ENCODE data around the gene TCEANC. TPM values are rescaled to one million over a fixed set of nuclear protein-coding genes. Genes with fewer than 3 reads are reported as not detected.

Gene TCEANC
- total and polyA plus RNA-seq, 2 of the 4 experiments (the other 2 are of a cell fraction) = 0.99 to 2.5 TPM

DNA sequence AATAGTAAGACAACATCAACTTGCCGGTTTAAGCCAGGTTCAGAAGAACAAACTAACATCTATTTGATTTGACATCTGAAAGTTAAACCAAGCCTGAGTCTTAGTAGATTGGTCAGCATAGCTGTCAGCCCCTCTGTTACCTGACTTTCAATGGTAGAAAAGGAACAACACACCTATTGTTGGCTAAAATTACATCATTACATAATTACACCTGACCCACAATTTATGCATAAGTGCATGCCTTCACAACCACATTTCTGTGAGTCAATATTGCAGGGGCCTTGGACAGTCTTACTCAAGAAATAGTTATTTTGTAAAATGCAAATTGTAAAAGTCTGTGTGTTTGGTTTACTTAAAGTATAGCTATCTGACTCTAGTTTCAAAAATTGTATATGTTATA lies 47.3 kb upstream of the TCEANC start:
- Histone ChIP-seq H3K4me3 (ENCODE audit: insufficient read depth, low read depth, low read length) (no peak overlapping the region), H2BK5ac (ENCODE audit: low read depth, low read length, poor library complexity, severe bottlenecking) (no peak overlapping the region), H4K20me1 (ENCODE audit: insufficient read depth, low read length) (no peaks in the 10 kb centered on the region), H3K14ac (replicated peaks; ENCODE audit: low read depth, low read length) (no peak overlapping the region), H2AFZ (replicated peaks; ENCODE audit: low read length, poor library complexity) (no peak overlapping the region), H2BK20ac (ENCODE audit: low read depth, low read length) (no peak overlapping the region), H2BK15ac (ENCODE audit: low read depth, low read length) (no peak overlapping the region), H4K8ac (ENCODE audit: low read depth in 2 of 2, low read length in 2 of 2) (no peak overlapping the region), H3K23ac (ENCODE audit: low read depth, low read length) (no peak overlapping the region), H3K36me3 (ENCODE audit: control insufficient read depth, insufficient read depth, low read length) (no peaks in the 10 kb centered on the region), H3K18ac (ENCODE audit: low read depth, low read length) (no peak overlapping the region), H4K5ac (ENCODE audit: low read depth, low read length) (no peak overlapping the region), H3K9me1 (ENCODE audit: insufficient read depth, low read length) (no peaks in the 10 kb centered on the region), H3K79me1 (ENCODE audit: low read depth in 1 of 2, low read length in 2 of 2) (no peaks in the 10 kb centered on the region), H3K27me3 (ENCODE audit: control insufficient read depth, insufficient read depth, low read length) (peaks cover 15% of the 10 kb centered on the region), H2AK9ac (replicated peaks; ENCODE audit: low read depth, low read length, poor library complexity) (no peak overlapping the region), H3K9me3 (ENCODE audit: control insufficient read depth, insufficient read depth, low read length) (no peaks in the 10 kb centered on the region), H2AK5ac (ENCODE audit: low read depth, low read length) (no peak overlapping the region), H3K27ac (ENCODE audit: insufficient read depth, low read length) (no peak overlapping the region), H2BK120ac (ENCODE audit: low read depth, low read length) (no peak overlapping the region), H3K9ac (ENCODE audit: low read depth, low read length) (no peak overlapping the region), H3K4ac (ENCODE audit: low read depth, low read length) (no peak overlapping the region), H3K4me2 (ENCODE audit: low read depth, low read length) (no peak overlapping the region), H3K4me1 (ENCODE audit: control insufficient read depth, insufficient read depth, low read length) (no peaks in the 10 kb centered on the region), H4K91ac (ENCODE audit: insufficient read depth, low read depth, low read length) (no peak overlapping the region), H3K56ac (ENCODE audit: extremely low read depth, insufficient read depth, low read length) (no peak overlapping the region)
- in situ Hi-C loops (cut with MboI; ENCODE audit: low sequenced_read_pairs) (no loop called here), dilution Hi-C loops (cut with HindIII; ENCODE audit: low sequenced_read_pairs, unreplicated experiment) (no loop called here), intact Hi-C loops (cut with micrococcal nuclease) (no loop called here)
- TF ChIP-seq, protein P1, sequence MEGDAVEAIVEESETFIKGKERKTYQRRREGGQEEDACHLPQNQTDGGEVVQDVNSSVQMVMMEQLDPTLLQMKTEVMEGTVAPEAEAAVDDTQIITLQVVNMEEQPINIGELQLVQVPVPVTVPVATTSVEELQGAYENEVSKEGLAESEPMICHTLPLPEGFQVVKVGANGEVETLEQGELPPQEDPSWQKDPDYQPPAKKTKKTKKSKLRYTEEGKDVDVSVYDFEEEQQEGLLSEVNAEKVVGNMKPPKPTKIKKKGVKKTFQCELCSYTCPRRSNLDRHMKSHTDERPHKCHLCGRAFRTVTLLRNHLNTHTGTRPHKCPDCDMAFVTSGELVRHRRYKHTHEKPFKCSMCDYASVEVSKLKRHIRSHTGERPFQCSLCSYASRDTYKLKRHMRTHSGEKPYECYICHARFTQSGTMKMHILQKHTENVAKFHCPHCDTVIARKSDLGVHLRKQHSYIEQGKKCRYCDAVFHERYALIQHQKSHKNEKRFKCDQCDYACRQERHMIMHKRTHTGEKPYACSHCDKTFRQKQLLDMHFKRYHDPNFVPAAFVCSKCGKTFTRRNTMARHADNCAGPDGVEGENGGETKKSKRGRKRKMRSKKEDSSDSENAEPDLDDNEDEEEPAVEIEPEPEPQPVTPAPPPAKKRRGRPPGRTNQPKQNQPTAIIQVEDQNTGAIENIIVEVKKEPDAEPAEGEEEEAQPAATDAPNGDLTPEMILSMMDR (conservative IDR thresholded peaks at IDR 0.05; ENCODE audit: low read depth, low read length) = no peak
- TF ChIP-seq BHLHE40 (IDR thresholded peaks at IDR 0.05; ENCODE audit: low read depth, low read length) (no peak), CHD1 (IDR thresholded peaks at IDR 0.05; ENCODE audit: low read depth, low read length) (no peak), RCOR1 (IDR thresholded peaks at IDR 0.05; ENCODE audit: insufficient replicate concordance, low read length) (no peak), SMC3 (IDR thresholded peaks at IDR 0.05; ENCODE audit: low read depth, low read length) (no peak), RFX5 (IDR thresholded peaks at IDR 0.05; ENCODE audit: low read depth, low read length) (no peak), POLR2A (IDR thresholded peaks at IDR 0.05; ENCODE audit: low read depth, low read length) (no peak), MXI1 (IDR thresholded peaks at IDR 0.05; ENCODE audit: borderline replicate concordance, low read depth, low read length) (no peak), CEBPB (IDR thresholded peaks at IDR 0.05; ENCODE audit: low read depth, low read length) (no peak), NFE2L2 (IDR thresholded peaks at IDR 0.05; ENCODE audit: low read depth, low read length) (no peak), MAZ (IDR thresholded peaks at IDR 0.05; ENCODE audit: borderline replicate concordance, low read depth, low read length) (no peak), FOS (IDR thresholded peaks at IDR 0.05; ENCODE audit: low read depth, low read length) (no peak), RAD21 (IDR thresholded peaks at IDR 0.05; ENCODE audit: low read length) (no peak), MAFK (IDR thresholded peaks at IDR 0.05; ENCODE audit: low read depth, low read length) (no peak)
- TF ChIP-seq, protein P2, sequence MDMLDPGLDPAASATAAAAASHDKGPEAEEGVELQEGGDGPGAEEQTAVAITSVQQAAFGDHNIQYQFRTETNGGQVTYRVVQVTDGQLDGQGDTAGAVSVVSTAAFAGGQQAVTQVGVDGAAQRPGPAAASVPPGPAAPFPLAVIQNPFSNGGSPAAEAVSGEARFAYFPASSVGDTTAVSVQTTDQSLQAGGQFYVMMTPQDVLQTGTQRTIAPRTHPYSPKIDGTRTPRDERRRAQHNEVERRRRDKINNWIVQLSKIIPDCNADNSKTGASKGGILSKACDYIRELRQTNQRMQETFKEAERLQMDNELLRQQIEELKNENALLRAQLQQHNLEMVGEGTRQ (IDR thresholded peaks at IDR 0.05; ENCODE audit: low read depth, low read length) = no peak
- TF ChIP-seq, protein P3, sequence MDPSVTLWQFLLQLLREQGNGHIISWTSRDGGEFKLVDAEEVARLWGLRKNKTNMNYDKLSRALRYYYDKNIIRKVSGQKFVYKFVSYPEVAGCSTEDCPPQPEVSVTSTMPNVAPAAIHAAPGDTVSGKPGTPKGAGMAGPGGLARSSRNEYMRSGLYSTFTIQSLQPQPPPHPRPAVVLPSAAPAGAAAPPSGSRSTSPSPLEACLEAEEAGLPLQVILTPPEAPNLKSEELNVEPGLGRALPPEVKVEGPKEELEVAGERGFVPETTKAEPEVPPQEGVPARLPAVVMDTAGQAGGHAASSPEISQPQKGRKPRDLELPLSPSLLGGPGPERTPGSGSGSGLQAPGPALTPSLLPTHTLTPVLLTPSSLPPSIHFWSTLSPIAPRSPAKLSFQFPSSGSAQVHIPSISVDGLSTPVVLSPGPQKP (IDR thresholded peaks at IDR 0.05; ENCODE audit: borderline replicate concordance, low read depth, low read length) = no peak
- WGBS, 2 experiments (ENCODE audit: extremely low coverage in 2 of 2, insufficient read length in 1 of 2) = no CpG with 5 or more reads among the region's 1 CpG
- ChIA-PET POLR2A (ENCODE audit: unreplicated experiment) (no interaction called here), CTCF (interaction anchor here (0.6 to 0.7 kb wide), 3 partner anchors 25 to 1618 kb away, joined by 3 to 6 read pairs (median 4); no protein-coding TSS in a partner anchor)
- BruUV-seq (replicated peaks) = no TSS peak
- DNase-seq = no peak
- no peak for ATAC-seq (ENCODE audit: low read depth)
